ENCODE data around the gene PSMC3IP.

PSMC3IP gene

GRCh38 chr17:42535155-42536047 is 42.1 kb downstream of the PSMC3IP start:
- peak overlapping the region; percentile 52 for H3K4me3 ChIP-seq (ENCODE audit: low read depth, low read length)
- TF ChIP-seq CTCF (IDR thresholded peaks at IDR 0.05; ENCODE audit: borderline replicate concordance, insufficient read depth, low read depth, low read length): no peak

GRCh38 chr17:42531455-42532354 is 45.8 kb downstream of the PSMC3IP start:
- H3K4me3 ChIP-seq (ENCODE audit: low read depth, low read length): peak overlapping the region; percentile 48
- peak; percentile 59 for TF ChIP-seq CTCF (IDR thresholded peaks at IDR 0.05; ENCODE audit: borderline replicate concordance, insufficient read depth, low read depth, low read length)

GRCh38 chr17:42530952-42531454 is 46.5 kb downstream of the PSMC3IP start:
- TF ChIP-seq CTCF (IDR thresholded peaks at IDR 0.05; ENCODE audit: borderline replicate concordance, insufficient read depth, low read depth, low read length): no peak
- H3K4me3 ChIP-seq (ENCODE audit: low read depth, low read length): no peak overlapping the region

- no peak for TF ChIP-seq CTCF (IDR thresholded peaks at IDR 0.05; ENCODE audit: borderline replicate concordance, insufficient read depth, low read depth, low read length)
- no peak overlapping the region for H3K4me3 ChIP-seq (ENCODE audit: low read depth, low read length)
Measured at GRCh38 chr17:42529061-42529460, 48.5 kb downstream of the PSMC3IP start.

- H3K4me3 ChIP-seq (ENCODE audit: low read depth, low read length): no peak overlapping the region
- TF ChIP-seq CTCF (IDR thresholded peaks at IDR 0.05; ENCODE audit: borderline replicate concordance, insufficient read depth, low read depth, low read length): no peak
Measured at GRCh38 chr17:42527932-42528331, 49.6 kb downstream of the PSMC3IP start.

- TF ChIP-seq CTCF (IDR thresholded peaks at IDR 0.05; ENCODE audit: borderline replicate concordance, insufficient read depth, low read depth, low read length): no peak
- no peak overlapping the region for H3K4me3 ChIP-seq (ENCODE audit: low read depth, low read length)
Measured at GRCh38 chr17:42526031-42526444, 51.5 kb downstream of the PSMC3IP start.

Measured in GM12875 (cell line).